HG02973 (cell line): ENCODE measurements around the gene TM2D3.
"Not testable (repeated sequence)": the region's sequence is repeated elsewhere in the genome, so short reads cannot be mapped to it uniquely, and the experiment has no call there.

Experiments used
- ATAC-seq: cut with Tn5 transposase; IDR thresholded peaks from one replicate; pipeline ENCODE4 v1.9.1; 2021; ENCODE audit warnings: moderate library complexity; ENCODE audit not compliant: unreplicated experiment

Gene TM2D3

DNA sequence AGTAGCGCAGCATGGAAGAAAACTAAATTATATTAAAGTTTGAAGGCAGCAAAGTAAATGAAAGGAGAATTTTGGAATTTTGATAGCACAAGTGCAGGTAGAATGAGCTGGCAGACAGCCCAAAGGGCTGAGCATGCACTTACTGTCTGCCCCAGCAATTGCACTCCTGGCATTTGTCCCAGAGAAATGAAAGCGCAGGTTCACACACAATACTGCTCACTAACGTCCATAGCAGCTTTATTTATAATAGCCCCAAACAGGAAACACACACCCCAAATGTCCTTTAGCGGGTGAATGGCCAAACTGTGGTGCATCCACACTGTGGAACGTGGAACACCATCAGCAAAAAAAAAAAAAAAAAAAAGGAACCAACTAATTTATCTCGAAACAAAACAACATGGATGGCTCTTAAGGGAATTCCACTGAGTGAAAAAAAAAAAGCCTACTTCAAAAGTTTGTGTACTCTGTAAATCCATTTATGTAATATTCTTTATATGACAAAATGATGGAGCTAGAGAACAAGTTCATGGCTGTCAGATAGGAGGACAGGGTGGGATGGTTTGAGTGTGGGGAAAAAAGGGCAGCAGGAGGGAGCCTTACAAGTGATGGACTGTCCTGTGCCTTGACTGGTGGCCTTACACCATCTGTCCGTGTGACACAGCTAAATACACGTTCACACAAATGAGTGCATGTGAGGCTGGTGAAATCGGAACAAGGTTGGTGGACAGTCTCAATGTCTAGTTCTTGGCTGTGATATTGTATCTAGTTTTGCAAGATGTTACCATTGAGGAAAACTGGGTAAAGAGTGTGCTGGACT is 6.0 kb upstream of the TM2D3 start:
- ATAC-seq, result no peak

DNA sequence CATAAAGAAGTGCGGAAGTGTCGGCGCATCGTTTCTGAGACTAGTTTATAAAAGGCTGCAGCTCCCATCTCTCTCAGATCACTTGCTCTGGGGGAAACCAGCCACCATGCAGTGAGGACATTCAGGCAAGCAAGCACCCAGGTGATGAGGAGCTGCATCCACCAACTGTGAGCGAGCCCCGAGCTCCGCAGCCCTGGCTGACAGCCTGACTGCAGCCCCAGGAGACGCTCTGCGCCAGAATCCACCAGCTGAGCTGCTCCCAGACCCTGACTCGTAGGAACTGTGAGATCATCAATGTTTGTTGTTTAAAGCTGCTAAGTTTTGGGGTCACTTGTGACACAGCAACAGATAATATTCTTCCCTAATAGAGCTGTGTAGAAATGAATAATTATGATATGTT is 5.0 kb upstream of the TM2D3 start:
- ATAC-seq, result no peak

DNA sequence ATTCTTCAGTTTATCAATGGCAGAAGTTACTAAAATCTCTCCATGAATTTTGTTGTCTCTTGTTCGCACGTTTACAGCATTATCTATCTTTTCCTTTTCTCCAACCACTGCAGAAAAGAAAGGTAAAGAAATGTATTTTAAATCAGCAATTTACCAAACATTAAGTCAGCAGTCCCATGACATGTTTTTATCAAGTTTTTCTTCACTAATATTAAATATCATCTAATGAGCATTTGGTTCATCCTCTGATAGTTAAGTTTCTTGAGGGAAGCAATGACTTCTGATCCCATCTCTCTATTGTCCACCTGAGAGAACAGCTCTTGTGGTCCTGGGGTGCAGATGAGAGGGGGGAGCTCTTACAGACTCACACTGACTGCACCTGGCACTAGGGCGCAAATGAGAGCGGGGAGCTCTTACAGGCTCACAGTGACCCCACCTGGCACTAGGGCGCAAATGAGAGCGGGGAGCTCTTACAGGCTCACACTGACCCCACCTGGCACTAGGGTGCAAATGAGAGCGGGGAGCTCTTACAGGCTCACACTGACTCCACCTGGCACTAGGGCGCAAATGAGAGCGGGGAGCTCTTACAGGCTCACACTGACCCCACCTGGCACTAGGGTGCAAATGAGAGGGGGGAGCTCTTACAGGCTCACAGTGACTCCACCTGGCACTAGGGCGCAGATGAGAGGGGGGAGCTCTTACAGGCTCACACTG is 2.6 kb upstream of the TM2D3 start:
- not testable (repeated sequence) for ATAC-seq

DNA sequence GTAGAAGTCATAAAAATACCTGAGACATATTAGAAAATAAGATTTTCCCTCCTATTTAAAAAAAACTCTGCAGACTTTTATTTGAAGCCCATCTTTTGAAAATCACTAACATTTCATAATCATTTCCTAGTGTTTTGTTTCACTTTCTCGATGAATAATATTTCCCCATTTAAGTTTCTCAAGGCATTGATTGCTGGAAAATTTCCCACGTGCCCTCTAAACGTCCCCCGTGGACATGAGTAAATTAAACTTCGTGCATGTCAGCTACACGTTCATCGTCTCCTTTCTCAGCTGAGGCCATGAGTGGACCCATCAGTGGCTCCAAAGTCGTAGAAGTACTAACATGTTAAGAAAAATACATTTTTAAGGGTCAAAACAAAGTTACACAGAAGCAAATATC is 2.0 kb upstream of the TM2D3 start:
- no peak for ATAC-seq

DNA sequence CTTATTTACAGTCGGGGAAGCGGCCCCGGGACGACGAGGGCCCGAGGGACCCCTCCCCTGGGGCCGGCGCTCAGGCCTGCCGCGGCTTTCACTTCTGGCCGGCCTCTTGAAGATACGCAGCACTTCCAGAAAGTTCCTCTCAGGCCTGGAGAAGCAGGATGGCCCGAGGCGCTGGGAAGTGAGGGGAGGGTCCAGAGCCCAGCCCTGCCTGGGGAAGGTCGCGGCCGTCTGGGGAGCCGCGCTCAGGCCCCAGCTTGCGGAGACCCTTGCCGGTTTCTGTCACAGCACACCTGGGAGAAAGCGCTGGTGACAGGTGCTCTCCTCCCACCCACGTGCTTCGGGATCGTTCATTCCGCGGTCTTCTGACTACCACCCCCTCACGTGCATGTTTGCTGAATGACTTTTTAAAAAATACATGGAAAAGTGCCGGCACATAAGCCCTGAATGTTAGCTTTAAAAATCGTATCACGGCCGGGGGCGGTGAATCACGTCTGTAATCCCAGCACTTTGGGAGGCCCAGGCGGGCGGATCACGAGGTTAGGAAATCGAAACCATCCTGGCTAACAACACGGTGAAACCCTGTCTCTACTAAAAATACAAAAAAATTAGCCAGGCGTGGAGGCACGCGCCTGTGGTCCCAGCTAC is 727 bp upstream of the TM2D3 start:
- no peak for ATAC-seq

DNA sequence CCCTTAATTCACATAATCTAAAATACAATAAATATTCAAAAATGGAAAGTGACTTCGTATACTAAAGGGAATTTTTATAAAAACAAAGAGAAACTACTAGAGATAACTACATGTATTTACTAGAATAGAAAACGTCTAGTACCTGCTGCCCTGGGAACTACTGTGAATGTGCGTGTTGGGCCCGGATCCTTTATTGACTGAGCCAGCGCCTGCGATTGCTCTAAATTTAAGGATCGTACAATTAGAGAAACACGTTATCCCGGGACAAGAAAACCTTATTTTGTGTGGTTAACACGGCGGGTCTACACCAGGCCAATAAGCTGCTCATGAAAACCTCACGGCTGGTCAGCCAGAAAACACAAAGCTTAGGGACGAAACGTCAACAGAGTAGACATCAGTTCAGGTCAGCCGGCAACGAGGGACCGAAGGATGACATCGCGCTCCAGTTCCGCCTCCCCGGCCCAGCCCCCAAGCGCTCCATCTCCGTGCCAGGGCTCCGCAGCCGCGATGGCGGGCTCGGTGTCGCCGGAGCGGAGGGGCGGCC is 555 bp downstream of the TM2D3 start:
- peak; percentile 41 for ATAC-seq

DNA sequence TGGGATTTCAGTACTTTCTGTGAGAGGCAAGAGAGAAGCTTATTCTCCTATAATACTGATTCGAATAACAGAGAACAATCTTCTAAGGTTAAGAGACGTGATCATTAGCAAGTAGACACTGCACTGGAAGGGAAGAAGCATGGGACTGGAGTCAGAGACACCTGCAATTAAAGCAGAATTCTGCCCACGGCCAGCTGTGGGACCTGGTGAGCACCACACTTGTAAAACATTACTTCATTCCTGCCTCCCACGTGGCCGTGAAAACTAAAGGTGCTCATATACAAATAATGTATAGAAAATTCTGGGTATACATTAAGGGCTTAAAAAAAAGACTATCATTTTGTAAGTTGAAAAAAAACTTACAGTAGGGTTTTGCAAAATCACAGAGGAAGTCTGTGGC is 2.0 kb downstream of the TM2D3 start:
- ATAC-seq, result no peak

DNA sequence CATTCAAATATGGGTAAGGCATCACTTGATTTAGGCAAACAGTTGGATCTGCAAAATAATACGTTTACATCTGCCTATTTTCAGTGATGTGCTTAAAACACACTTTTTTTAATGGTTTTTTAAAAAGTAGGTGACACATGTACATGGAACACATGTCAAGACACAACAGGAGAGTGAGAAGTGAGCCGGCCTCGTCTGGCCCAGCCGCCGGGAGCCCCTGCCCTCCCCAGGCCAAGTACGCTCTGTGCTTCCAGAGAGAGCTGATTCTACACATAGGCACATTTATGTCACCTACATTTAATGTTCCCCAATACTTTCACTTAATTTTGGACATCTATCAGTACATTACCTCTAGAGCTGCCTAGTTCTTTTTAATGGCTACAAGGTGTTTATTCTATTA is 3.8 kb downstream of the TM2D3 start:
- no peak for ATAC-seq

DNA sequence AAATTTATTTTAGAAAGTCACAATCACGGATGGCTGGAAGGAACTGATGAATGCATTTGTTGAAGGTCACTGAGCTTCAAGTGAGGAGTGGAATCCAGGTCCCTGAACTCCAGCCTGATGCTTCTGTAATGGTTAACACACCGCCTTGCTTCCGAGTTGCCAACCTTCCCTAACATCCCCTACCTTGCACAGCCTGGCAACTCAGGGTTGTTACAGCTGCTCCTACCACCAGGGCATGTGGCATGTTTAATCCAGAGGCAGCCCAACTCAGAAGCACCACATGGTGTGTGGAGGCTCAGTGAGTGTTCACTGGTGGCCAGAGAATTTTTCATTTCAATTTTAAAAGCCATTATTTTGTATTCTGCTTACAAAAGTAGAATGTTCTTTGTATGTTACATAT is 4.9 kb downstream of the TM2D3 start:
- no peak for ATAC-seq

DNA sequence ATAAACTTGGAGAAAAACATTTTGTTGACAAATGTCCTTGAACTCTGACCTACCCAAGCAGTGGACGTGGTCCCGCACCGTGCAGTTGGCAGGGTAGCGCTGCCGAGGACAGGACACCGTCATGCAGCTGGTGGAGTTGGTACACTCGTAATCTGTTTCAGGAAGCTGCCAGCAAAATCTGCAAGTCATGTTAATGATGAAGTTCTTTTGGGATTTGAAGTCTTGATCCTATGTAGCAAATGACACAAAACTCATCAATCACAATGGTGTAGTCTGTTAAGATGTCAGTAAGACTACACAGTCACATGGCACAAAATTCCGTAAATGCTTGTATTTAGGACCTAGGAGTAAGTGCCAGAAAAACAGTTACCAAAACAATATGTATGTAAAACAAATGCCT is 5.5 kb downstream of the TM2D3 start:
- no peak for ATAC-seq

DNA sequence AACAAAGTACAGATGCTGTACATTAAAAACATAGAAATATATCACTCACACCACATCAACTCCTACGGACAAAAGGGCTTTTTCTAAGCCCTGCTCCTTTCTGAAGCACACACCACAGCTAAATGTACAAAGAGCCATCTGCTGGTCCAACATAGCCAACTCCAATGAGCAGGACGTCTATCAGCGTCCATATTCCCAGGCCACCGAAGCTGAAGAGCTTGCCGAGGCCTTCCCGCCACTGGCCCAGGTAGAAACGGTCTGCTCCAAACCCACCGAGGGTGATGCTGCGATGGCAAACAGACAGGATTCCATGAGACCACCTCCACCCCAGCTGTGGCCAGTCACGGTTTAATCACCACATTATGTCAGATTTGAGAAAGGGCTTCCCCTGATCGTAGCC is 9.8 kb downstream of the TM2D3 start:
- no peak for ATAC-seq

DNA sequence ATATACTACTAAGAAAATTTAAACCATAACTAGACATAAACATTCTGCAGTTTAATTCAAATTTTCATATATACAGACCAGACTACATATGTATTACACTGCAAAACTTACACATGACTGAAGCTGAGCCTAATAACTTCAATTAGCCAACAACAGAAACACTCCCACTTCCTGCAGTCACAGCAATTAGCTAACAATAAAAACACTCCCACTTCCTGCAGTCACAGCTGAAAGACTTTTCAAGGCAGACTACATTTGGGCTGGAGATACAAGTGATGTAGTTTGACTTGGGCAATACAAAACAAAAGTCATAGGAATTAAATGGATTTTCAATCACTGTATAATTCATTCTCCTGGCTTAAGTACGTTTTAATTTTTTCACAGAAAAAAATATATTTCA is 10.3 kb downstream of the TM2D3 start:
- no peak for ATAC-seq

DNA sequence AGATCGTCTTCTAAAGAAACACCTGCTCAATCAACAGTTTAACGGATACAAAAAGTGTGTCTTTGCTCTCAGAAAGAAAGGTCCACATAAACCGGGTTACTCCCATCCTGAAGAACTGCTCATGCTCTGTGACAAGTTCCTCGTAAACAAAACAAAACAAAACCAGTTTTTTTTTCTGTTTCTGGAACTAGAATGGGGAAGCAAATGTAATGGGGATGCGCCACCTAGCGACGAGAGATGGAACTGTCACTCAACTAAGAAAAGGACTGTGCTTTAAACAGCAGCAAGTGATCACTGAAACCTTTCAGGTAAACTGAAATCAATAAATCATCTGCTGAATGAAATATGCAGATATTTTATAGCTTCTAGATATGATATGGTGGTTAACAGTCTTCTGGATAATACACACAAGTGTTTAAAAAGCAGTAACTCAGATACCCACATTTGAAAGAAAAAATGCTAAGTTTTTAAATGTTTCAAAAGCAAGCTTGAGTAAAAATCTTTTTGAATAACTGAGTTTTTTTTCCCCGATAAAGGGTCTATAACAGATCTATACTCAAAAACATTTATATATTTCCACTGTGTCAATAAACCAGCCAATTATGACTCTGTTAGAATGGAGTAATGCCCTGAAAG is 10.9 kb downstream of the TM2D3 start:
- ATAC-seq, result peak; percentile 63

DNA sequence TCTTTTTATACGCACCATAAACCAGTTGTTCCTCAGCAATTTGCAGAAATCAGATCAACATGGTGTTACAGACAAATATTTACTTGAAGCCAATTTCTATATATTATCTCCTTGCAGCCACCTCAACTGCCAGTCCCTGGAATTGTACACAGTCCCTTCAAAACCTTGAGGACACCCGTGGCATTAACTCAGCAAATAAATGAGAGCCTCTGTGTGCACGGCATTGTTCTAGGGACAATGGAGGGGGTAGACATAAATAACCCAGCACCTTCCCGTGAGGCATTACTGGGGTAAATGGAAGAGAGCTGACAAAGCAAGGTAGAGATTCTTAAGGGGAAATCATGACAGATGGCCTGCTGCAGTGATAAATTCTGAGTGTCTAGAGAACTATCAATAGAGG is 12.5 kb downstream of the TM2D3 start:
- no peak for ATAC-seq

DNA sequence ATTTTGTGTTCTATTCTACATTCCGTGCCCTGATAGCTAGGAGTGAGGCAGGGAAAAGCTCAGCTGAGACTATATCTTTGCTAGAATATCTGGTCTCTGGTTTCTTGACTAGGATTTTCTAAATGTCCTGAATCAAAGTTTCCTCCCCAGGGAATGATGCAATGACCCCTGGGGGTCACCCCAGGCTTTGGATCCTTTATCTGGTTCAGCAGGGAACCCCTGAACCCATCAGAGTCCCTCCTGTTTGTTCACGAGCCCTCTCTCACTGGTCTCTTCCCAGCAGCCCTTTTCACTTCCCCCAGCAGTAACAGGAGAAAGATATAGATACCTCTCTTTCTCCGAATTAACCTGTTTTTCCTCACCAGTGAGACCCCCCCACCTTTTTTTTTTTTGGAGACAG is 14.3 kb downstream of the TM2D3 start:
- ATAC-seq, result no peak

DNA sequence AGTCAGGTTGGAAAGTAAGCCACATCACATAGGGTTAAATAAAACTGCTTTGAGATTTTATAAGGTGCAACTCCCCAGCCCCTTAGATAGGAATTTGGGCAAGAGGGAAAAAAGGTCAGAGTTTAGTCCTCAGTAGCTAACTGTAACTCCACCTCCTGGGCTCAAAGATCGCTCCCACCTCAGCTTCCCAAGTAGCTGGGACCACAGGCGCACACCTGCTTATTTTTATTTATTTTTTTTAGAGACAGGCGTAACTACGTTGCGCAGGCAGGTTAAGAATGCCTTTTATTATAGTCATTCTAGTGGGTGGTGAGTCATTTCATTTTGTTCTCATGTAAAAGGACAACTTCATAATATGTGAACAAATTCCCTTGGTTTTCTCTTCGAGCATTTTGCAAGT is 14.7 kb downstream of the TM2D3 start:
- ATAC-seq, result no peak

DNA sequence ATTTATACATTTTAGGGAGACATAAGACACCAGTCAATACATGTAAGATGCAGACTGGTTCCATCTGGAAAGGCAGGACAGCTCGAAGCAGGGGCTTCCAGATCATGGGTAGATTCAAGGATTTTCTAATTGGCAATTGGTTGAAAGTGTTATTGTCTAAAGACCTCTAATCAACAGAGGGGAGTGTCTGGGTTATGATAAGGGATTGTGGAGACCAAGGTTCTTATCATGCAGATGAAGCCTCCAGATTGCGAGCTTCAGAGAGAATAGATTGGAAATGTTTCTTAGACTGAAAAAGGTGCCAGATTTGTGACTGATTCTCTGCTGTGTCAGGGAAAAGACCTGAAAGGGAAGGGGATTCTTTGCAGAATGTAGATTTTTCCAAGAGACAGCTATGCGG is 15.1 kb downstream of the TM2D3 start:
- ATAC-seq, result no peak

DNA sequence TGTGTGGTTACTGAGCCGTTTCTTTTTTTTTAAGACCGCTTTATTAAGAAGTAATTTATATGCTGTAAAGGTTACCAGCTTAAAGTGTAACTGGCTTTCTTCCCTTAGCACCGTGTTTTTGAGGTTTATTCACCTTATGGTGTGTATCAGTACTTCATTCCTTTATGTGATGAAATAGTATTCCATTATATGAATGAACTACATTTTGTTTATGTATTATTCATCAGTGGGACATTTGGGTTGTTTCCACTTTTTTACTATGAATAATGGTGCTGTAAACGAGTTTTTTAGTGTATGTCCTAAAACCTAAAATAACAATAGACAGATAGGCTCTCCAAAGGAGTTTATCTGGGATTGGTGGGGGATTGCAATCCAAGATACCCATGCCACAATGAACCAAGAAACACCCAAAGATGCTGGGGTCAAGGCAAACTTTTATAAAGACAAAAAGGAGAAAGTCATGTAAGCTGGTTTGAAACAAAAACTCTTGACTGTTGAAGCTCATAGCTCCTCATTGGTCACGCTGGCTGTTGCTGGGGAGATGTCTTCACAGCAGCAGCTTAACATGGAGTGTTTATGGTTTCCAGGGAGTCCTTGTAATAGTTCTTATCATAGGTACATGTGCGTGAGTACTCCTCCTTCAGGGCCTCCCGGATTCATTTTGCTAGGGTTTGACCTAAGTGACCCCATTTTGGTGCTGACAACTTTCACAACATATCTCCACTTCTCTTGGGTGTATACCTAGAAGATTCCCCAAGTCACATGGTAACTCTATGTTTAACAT is 16.0 kb downstream of the TM2D3 start:
- ATAC-seq, result no peak

DNA sequence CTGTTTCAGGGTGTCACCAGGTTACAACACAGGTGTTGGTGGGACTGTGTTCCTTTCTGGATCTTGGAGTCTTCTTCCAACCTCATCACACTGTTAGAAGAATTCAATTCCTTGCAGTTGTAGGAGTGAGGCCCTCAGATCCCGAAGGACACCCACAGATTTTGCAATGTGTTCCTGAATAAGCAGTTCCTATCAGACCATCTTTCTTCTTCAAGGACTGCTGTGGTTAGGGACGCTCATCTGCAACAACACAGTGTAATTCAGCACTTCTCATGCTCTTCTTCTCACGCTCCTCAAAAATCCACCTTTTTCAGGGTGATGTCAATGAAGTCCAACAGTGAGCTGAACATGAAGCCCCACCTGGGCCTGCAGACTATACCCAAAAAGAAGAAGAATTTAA is 18.8 kb downstream of the TM2D3 start:
- ATAC-seq, result no peak

DNA sequence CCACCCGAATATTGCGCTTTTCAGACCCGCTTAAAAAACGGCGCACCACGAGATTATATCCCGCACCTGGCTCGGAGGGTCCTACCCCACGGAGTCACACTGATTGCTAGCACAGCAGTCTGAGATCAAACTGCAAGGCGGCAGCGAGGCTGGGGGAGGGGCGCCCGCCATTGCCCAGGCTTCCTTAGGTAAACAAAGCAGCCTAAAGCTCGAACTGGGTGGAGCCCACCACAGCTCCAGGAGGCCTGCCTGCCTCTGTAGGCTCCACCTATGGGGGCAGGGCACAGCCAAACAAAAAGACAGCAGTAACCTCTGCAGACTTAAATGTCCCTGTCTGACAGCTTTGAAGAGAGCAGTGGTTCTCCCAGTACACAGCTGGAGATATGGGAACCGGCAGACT is 25.5 kb downstream of the TM2D3 start:
- not testable (repeated sequence) for ATAC-seq

DNA sequence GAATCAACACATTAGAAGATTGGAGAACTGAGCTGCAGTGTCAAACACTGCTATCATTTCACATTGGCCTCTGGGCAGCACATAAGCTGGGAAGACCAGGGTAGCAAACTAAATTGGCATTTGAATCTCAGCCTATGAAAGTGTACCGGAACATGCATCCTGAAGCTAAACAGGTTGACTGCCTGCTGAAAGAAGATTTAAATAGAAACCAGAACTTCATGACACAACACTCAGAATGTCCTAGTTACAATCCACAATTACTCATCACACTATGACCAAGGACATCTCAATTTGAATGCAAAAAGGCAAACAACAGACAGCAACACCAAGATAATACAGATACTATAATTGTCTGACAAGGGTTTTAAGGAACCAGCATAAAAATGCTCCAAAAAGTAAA is 26.2 kb downstream of the TM2D3 start:
- no peak for ATAC-seq
